ENCODE data around the gene CHD2. TPM values are rescaled to one million over a fixed set of nuclear protein-coding genes. Genes with fewer than 3 reads are reported as not detected.

The CHD2 gene
- polyA plus RNA-seq, 2 of the 4 experiments (the other 2 are of a cell fraction) = 29.5 to 68.2 TPM

GRCh38 chr15:92928225-92928750, 28.2 kb downstream of the CHD2 start (continued):
- TF ChIP-seq BHLHE40 (IDR thresholded peaks at IDR 0.05; ENCODE audit: low read depth, low read length) (no peak), SREBF2 (IDR thresholded peaks at IDR 0.05) (no peak), MYC (IDR thresholded peaks at IDR 0.05; ENCODE audit: borderline replicate concordance, low read length) (no peak), SMC3 (IDR thresholded peaks at IDR 0.05) (no peak), BCL3 (IDR thresholded peaks at IDR 0.05) (no peak)

- TF ChIP-seq JUNB (IDR thresholded peaks at IDR 0.05) (no peak), ZC3H11A (IDR thresholded peaks at IDR 0.05) (no peak), POLR2AphosphoS2 (conservative IDR thresholded peaks at IDR 0.05; ENCODE audit: low read length) (no peak), SREBF2 (IDR thresholded peaks at IDR 0.05) (no peak), NFE2L2 (conservative IDR thresholded peaks at IDR 0.05; ENCODE audit: low read length) (no peak), ESRRA (IDR thresholded peaks at IDR 0.05; ENCODE audit: borderline replicate concordance, low read length) (no peak), ELK1 (IDR thresholded peaks at IDR 0.05; ENCODE audit: low read depth, low read length) (no peak), EHF (CRISPR knock-in tag; IDR thresholded peaks at IDR 0.05) (no peak), FOXS1 (CRISPR knock-in tag; IDR thresholded peaks at IDR 0.05) (no peak), E2F6 (IDR thresholded peaks at IDR 0.05; ENCODE audit: borderline replicate concordance, low read depth) (no peak)
- FAIRE-seq (no peak), ATAC-seq (no peak), DNase-seq (ENCODE audit: low read depth in 1 of 2, low spot score in 1 of 2) (no peak)
- Histone ChIP-seq H3K4me1 (peaks cover 19% of the 10 kb centered on the region; the same call in 2 of the 3 replicates), H3K27ac (no peak overlapping the region), H3K9me3 (no peaks in the 10 kb centered on the region), H3K4me2 (no peak overlapping the region), H3K4me3 (no peak overlapping the region)
- WGBS (ENCODE audit: missing lambda C conversion rate) = 89% methylated on average over 6 of the region's 6 CpGs
- ChIA-PET CTCF (interaction anchor here (1.1 to 5.4 kb wide), 9 partner anchors 10 to 133 kb away, joined by 3 to 37 read pairs (median 6); no protein-coding TSS in a partner anchor), POLR2A (interaction anchor here (1.1 kb wide), 1 partner anchor 121 kb away, joined by 3 read pairs; no protein-coding TSS in a partner anchor)
Measured at GRCh38 chr15:92929002-92929401, 28.9 kb downstream of the CHD2 start.

GRCh38 chr15:92930054-92930621, 30.0 kb downstream of the CHD2 start:
- ChIA-PET POLR2A (interaction anchor here (1.5 kb wide), 1 partner anchor 121 kb away, joined by 3 read pairs; no protein-coding TSS in a partner anchor), CTCF (interaction anchor here (2.0 to 2.2 kb wide), 2 partner anchors 11 to 133 kb away, joined by 5 to 9 read pairs; no protein-coding TSS in a partner anchor)
- no peaks in the 10 kb centered on the region for H3K9me3 ChIP-seq
- 71% methylated on average over 3 of the region's 3 CpGs for WGBS (ENCODE audit: missing lambda C conversion rate)
- no peak overlapping the region for H3K27ac ChIP-seq
- ATAC-seq (peak in 1 of 2 experiments; percentile 11; a peak in 2 of 6 replicates), FAIRE-seq (no peak), DNase-seq (ENCODE audit: low read depth in 1 of 2, low spot score in 1 of 2) (no peak)
- H3K4me3 ChIP-seq = no peak overlapping the region
- peaks cover 19% of the 10 kb centered on the region; the same call in 2 of the 3 replicates for H3K4me1 ChIP-seq
- H3K4me2 ChIP-seq = no peak overlapping the region
- TF ChIP-seq NR3C1 (IDR thresholded peaks at IDR 0.05) (no peak), ZSCAN20 (CRISPR knock-in tag; IDR thresholded peaks at IDR 0.05) (no peak), E2F6 (IDR thresholded peaks at IDR 0.05; ENCODE audit: borderline replicate concordance, low read depth) (no peak), JUN (IDR thresholded peaks at IDR 0.05) (no peak), CBX2 (IDR thresholded peaks at IDR 0.05; ENCODE audit: borderline replicate concordance, low read depth) (no peak), EHMT2 (IDR thresholded peaks at IDR 0.05; ENCODE audit: low read depth) (no peak), ATOH8 (CRISPR knock-in tag; IDR thresholded peaks at IDR 0.05; ENCODE audit: low read depth) (no peak), NFE2L2 (conservative IDR thresholded peaks at IDR 0.05; ENCODE audit: low read length) (no peak), POLR2A (IDR thresholded peaks at IDR 0.05; ENCODE audit: low read length) (no peak), HOXB13 (CRISPR knock-in tag; IDR thresholded peaks at IDR 0.05; ENCODE audit: low read depth) (no peak), RAD21 (conservative IDR thresholded peaks at IDR 0.05 in 1 of 2, IDR thresholded peaks at IDR 0.05 in 1 of 2) (no peak), ZNF302 (CRISPR knock-in tag; IDR thresholded peaks at IDR 0.05) (no peak), HOXB5 (CRISPR knock-in tag; IDR thresholded peaks at IDR 0.05) (no peak), HEYL (CRISPR knock-in tag; IDR thresholded peaks at IDR 0.05) (no peak), HDAC2 (IDR thresholded peaks at IDR 0.05) (no peak), CHD4 (IDR thresholded peaks at IDR 0.05; ENCODE audit: borderline replicate concordance) (no peak)
- TF ChIP-seq, protein P1, sequence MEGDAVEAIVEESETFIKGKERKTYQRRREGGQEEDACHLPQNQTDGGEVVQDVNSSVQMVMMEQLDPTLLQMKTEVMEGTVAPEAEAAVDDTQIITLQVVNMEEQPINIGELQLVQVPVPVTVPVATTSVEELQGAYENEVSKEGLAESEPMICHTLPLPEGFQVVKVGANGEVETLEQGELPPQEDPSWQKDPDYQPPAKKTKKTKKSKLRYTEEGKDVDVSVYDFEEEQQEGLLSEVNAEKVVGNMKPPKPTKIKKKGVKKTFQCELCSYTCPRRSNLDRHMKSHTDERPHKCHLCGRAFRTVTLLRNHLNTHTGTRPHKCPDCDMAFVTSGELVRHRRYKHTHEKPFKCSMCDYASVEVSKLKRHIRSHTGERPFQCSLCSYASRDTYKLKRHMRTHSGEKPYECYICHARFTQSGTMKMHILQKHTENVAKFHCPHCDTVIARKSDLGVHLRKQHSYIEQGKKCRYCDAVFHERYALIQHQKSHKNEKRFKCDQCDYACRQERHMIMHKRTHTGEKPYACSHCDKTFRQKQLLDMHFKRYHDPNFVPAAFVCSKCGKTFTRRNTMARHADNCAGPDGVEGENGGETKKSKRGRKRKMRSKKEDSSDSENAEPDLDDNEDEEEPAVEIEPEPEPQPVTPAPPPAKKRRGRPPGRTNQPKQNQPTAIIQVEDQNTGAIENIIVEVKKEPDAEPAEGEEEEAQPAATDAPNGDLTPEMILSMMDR (IDR thresholded peaks at IDR 0.05) = no peak
- TF ChIP-seq, protein P2, sequence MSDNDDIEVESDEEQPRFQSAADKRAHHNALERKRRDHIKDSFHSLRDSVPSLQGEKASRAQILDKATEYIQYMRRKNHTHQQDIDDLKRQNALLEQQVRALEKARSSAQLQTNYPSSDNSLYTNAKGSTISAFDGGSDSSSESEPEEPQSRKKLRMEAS (IDR thresholded peaks at IDR 0.05) = no peak

Data from A549 (cell line).